Measurements from ENCODE around the gene FAM120AOS.

FAM120AOS gene

DNA sequence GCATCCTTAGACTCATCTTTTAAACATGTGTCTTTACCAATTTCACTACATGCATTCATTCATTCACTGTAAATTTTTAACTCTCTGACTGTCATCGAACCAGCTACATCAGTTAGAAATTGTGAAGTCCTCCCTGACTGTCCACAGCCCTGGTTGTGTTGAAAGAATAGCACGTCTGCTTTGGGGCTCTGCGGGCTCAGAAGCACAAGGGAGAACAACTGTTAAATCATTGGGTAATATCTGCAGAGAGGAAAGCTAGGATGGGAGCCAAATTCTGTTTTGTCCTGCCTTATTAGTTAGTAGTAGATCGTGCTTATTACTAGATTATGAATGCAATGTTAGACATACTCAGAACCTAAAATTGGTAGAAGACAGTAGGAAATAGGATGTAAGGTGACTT, 26.3 kb upstream of the FAM120AOS start:
- no peak overlapping the region for H3K9ac ChIP-seq (ENCODE audit: low read length)
- no peak overlapping the region for H2AFZ ChIP-seq (ENCODE audit: low read depth, low read length)
- peaks cover 26% of the 10 kb centered on the region for H3K36me3 ChIP-seq (replicated peaks; ENCODE audit: low read depth, low read length)
- H3K4me3 ChIP-seq (ENCODE audit: low read length): no peak overlapping the region
- H3K9me3 ChIP-seq (ENCODE audit: insufficient read depth, low read length): no peaks in the 10 kb centered on the region
- TF ChIP-seq, protein P1, sequence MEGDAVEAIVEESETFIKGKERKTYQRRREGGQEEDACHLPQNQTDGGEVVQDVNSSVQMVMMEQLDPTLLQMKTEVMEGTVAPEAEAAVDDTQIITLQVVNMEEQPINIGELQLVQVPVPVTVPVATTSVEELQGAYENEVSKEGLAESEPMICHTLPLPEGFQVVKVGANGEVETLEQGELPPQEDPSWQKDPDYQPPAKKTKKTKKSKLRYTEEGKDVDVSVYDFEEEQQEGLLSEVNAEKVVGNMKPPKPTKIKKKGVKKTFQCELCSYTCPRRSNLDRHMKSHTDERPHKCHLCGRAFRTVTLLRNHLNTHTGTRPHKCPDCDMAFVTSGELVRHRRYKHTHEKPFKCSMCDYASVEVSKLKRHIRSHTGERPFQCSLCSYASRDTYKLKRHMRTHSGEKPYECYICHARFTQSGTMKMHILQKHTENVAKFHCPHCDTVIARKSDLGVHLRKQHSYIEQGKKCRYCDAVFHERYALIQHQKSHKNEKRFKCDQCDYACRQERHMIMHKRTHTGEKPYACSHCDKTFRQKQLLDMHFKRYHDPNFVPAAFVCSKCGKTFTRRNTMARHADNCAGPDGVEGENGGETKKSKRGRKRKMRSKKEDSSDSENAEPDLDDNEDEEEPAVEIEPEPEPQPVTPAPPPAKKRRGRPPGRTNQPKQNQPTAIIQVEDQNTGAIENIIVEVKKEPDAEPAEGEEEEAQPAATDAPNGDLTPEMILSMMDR (IDR thresholded peaks at IDR 0.05; ENCODE audit: low read depth, low read length): no peak
- no peak for TF ChIP-seq EZH2phosphoT487 (IDR thresholded peaks at IDR 0.05; ENCODE audit: low read depth)
- peaks cover 58% of the 10 kb centered on the region for H3K79me2 ChIP-seq (ENCODE audit: low read length)
- H3K27ac ChIP-seq (ENCODE audit: low read length): no peak overlapping the region
- peaks cover 4% of the 10 kb centered on the region; the same call in 1 of the 2 replicates for H3K4me1 ChIP-seq (ENCODE audit: low read length)
- no peak overlapping the region for H3K4me2 ChIP-seq (ENCODE audit: low read length)
- no peaks in the 10 kb centered on the region for H3K27me3 ChIP-seq (ENCODE audit: low read depth, low read length)
- peaks cover 17% of the 10 kb centered on the region for H4K20me1 ChIP-seq (ENCODE audit: insufficient read depth, low read length)

DNA sequence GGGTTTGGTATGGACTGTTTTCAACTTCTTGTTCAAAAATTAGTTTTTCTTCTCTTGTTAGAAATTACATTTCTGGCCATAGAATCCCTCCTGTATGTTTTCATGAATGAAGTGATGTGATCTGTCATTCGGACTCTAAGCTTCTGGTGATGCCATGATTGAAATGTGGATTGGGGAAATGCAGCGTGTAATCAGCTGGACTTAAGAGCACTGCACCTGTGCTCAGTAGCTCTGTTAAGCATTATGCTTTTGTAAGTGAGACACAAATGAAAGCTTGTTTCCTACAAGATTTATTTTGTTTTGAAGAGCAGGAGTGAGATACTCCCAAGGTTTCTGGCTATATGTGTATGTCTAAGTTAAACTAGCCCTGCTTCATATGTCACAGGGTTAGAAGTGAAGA, 24.0 kb upstream of the FAM120AOS start:
- peaks cover 17% of the 10 kb centered on the region for H4K20me1 ChIP-seq (ENCODE audit: insufficient read depth, low read length)
- peaks cover 4% of the 10 kb centered on the region; the same call in 1 of the 2 replicates for H3K4me1 ChIP-seq (ENCODE audit: low read length)
- H2AFZ ChIP-seq (ENCODE audit: low read depth, low read length): no peak overlapping the region
- peaks cover 65% of the 10 kb centered on the region for H3K79me2 ChIP-seq (ENCODE audit: low read length)
- H3K27ac ChIP-seq (ENCODE audit: low read length): no peak overlapping the region
- H3K36me3 ChIP-seq (replicated peaks; ENCODE audit: low read depth, low read length): peaks cover 23% of the 10 kb centered on the region
- H3K27me3 ChIP-seq (ENCODE audit: low read depth, low read length): no peaks in the 10 kb centered on the region
- no peak overlapping the region for H3K4me2 ChIP-seq (ENCODE audit: low read length)
- TF ChIP-seq EZH2phosphoT487 (IDR thresholded peaks at IDR 0.05; ENCODE audit: low read depth): no peak
- TF ChIP-seq, protein P1 (IDR thresholded peaks at IDR 0.05; ENCODE audit: low read depth, low read length): no peak
- no peak overlapping the region for H3K9ac ChIP-seq (ENCODE audit: low read length)
- H3K9me3 ChIP-seq (ENCODE audit: insufficient read depth, low read length): no peaks in the 10 kb centered on the region
- no peak overlapping the region for H3K4me3 ChIP-seq (ENCODE audit: low read length)

DNA sequence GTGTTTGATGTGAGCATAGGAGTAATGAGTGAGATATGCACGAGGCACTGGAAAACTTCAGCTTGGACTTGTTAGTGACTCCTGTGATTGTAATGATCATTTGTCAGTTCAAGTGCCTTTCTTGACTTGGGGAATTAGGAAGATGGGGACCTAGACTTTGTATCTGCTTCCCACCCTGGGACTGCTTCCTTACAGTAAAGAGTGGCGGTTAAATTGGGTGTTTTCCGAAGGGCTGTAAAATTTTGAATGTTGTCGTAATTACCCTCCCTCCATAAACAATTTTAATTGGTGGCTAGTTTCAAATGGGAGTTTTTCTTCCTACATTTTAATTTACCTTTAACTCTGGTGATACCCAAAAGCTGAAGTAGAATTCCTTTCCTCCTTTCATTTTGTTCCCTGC, 23.5 kb upstream of the FAM120AOS start:
- no peaks in the 10 kb centered on the region for H3K27me3 ChIP-seq (ENCODE audit: low read depth, low read length)
- peaks cover 17% of the 10 kb centered on the region for H4K20me1 ChIP-seq (ENCODE audit: insufficient read depth, low read length)
- H3K79me2 ChIP-seq (ENCODE audit: low read length): peaks cover 69% of the 10 kb centered on the region
- no peak overlapping the region for H3K27ac ChIP-seq (ENCODE audit: low read length)
- H3K4me2 ChIP-seq (ENCODE audit: low read length): no peak overlapping the region
- no peaks in the 10 kb centered on the region for H3K9me3 ChIP-seq (ENCODE audit: insufficient read depth, low read length)
- H2AFZ ChIP-seq (ENCODE audit: low read depth, low read length): no peak overlapping the region
- TF ChIP-seq, protein P1 (IDR thresholded peaks at IDR 0.05; ENCODE audit: low read depth, low read length): no peak
- TF ChIP-seq EZH2phosphoT487 (IDR thresholded peaks at IDR 0.05; ENCODE audit: low read depth): no peak
- peaks cover 25% of the 10 kb centered on the region for H3K36me3 ChIP-seq (replicated peaks; ENCODE audit: low read depth, low read length)
- H3K9ac ChIP-seq (ENCODE audit: low read length): no peak overlapping the region
- no peak overlapping the region for H3K4me3 ChIP-seq (ENCODE audit: low read length)
- H3K4me1 ChIP-seq (ENCODE audit: low read length): peaks cover 4% of the 10 kb centered on the region; the same call in 1 of the 2 replicates

DNA sequence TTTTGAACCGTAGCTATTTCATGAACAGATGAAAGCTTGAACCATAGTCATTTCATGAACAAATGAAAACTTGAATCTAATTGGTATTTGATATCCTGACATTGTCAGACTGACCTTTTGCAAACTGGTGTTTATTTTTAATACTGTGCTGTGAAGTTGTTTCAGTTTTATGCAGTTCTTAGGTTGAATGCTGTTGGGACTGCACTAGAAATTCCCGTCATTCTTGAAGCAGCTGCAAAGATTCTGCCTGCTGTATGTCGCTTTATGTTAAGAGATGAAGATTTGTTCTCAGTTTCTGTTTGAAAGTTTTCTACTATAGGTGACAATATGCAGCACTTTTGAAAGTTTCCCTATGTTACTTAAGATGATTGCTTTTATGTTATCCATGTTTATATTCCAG, 22.5 kb upstream of the FAM120AOS start:
- H3K79me2 ChIP-seq (ENCODE audit: low read length): peaks cover 69% of the 10 kb centered on the region
- H3K36me3 ChIP-seq (replicated peaks; ENCODE audit: low read depth, low read length): peaks cover 30% of the 10 kb centered on the region
- H3K27ac ChIP-seq (ENCODE audit: low read length): no peak overlapping the region
- no peak overlapping the region for H3K4me3 ChIP-seq (ENCODE audit: low read length)
- no peak for TF ChIP-seq EZH2phosphoT487 (IDR thresholded peaks at IDR 0.05; ENCODE audit: low read depth)
- TF ChIP-seq, protein P1 (IDR thresholded peaks at IDR 0.05; ENCODE audit: low read depth, low read length): no peak
- no peaks in the 10 kb centered on the region for H3K9me3 ChIP-seq (ENCODE audit: insufficient read depth, low read length)
- no peak overlapping the region for H2AFZ ChIP-seq (ENCODE audit: low read depth, low read length)
- H3K4me1 ChIP-seq (ENCODE audit: low read length): peaks cover 4% of the 10 kb centered on the region; the same call in 1 of the 2 replicates
- no peak overlapping the region for H3K4me2 ChIP-seq (ENCODE audit: low read length)
- peaks cover 18% of the 10 kb centered on the region for H4K20me1 ChIP-seq (ENCODE audit: insufficient read depth, low read length)
- no peaks in the 10 kb centered on the region for H3K27me3 ChIP-seq (ENCODE audit: low read depth, low read length)
- no peak overlapping the region for H3K9ac ChIP-seq (ENCODE audit: low read length)

Measured in OCI-LY3 (cell line).